ENCODE results near the gene MCF2L2.

- TF ChIP-seq POLR2AphosphoS5 (IDR thresholded peaks at IDR 0.05; ENCODE audit: low read depth, low read length), result no peak
- no peak for TF ChIP-seq TAF1 (IDR thresholded peaks at IDR 0.05; ENCODE audit: borderline replicate concordance, low read depth, low read length)
These were observed 58.0 kb downstream of the MCF2L2 start for GRCh38 chr3:183370391-183370790.
